ENCODE measurements around the gene MEI1. TPM values are rescaled to one million over a fixed set of nuclear protein-coding genes. Genes with fewer than 3 reads are reported as not detected.

Gene MEI1
- total RNA-seq, 1 experiment from 2014 or later: 0.20 TPM

- Histone ChIP-seq H3K4me2 (ENCODE audit: insufficient read depth, insufficient read length, low read length) (no peak overlapping the region), H3K4ac (ENCODE audit: low read depth, low read length) (no peak overlapping the region), H2BK5ac (ENCODE audit: insufficient read length, low read length) (no peak overlapping the region), H3K23me2 (ENCODE audit: insufficient read length, low read depth, low read length, poor library complexity, severe bottlenecking) (no peaks in the 10 kb centered on the region), H3T11ph (ENCODE audit: low read length) (no peak overlapping the region), H3K23ac (ENCODE audit: insufficient read length, low read depth, low read length) (no peak overlapping the region), H2BK120ac (ENCODE audit: low read depth, low read length, poor library complexity, severe bottlenecking) (no peak overlapping the region), H3K27ac (ENCODE audit: insufficient read length, low read depth, low read length) (no peak overlapping the region), H2AK5ac (ENCODE audit: insufficient read length, low read length) (no peak overlapping the region), H2BK12ac (ENCODE audit: insufficient read length, low read depth, low read length) (no peak overlapping the region), H4K91ac (ENCODE audit: insufficient read length, low read depth, low read length) (no peak overlapping the region), H3K79me1 (ENCODE audit: insufficient read depth, low read depth, low read length, poor library complexity, severe bottlenecking) (no peaks in the 10 kb centered on the region), H3K9ac (ENCODE audit: extremely low read depth, insufficient read length, low read length) (no peak overlapping the region), H3K9me3 (ENCODE audit: control insufficient read depth, low read depth, low read length) (no peaks in the 10 kb centered on the region), H4K5ac (ENCODE audit: insufficient read length, low read depth, low read length) (no peak overlapping the region), H3K56ac (ENCODE audit: insufficient read length, low read depth, low read length) (no peak overlapping the region), H2AFZ (ENCODE audit: low read length) (no peak overlapping the region), H4K20me1 (ENCODE audit: control insufficient read depth, insufficient read depth, insufficient read length) (no peaks in the 10 kb centered on the region), H4K8ac (replicated peaks; ENCODE audit: insufficient read length, low read depth, low read length) (no peak overlapping the region), H2BK20ac (ENCODE audit: low read depth, low read length, poor library complexity, severe bottlenecking) (no peak overlapping the region), H3K4me1 (ENCODE audit: insufficient read depth, low read length) (no peaks in the 10 kb centered on the region), H3K14ac (ENCODE audit: insufficient read depth, low read length) (no peak overlapping the region), H3K18ac (ENCODE audit: insufficient read length, low read depth, low read length) (no peak overlapping the region), H3K79me2 (ENCODE audit: insufficient read depth, low read length) (no peaks in the 10 kb centered on the region), H3K27me3 (ENCODE audit: insufficient read depth, low read length) (no peaks in the 10 kb centered on the region), H2BK15ac (ENCODE audit: low read depth, low read length) (no peak overlapping the region)
- DNase-seq: no peak
- no CpG with 5 or more reads among the region's 2 CpGs for WGBS (ENCODE audit: extremely low coverage, insufficient read length, low lambda C conversion rate)
- H3K9me3 Mint-ChIP-seq: no peaks in the 10 kb centered on the region
- H3K4me3 Mint-ChIP-seq: no peak overlapping the region
- H3K27ac Mint-ChIP-seq: no peak overlapping the region
- no peaks in the 10 kb centered on the region for H3K36me3 Mint-ChIP-seq (ENCODE audit: insufficient read depth in 1 of 3, low read depth in 3 of 3)
- H3K4me1 Mint-ChIP-seq: no peaks in the 10 kb centered on the region
- TF ChIP-seq CTCF (conservative IDR thresholded peaks at IDR 0.05): no peak
- H3K27me3 Mint-ChIP-seq (ENCODE audit: low read depth): peaks cover 8% of the 10 kb centered on the region
Observed at GRCh38 chr22:41787331-41787730, 88.0 kb downstream of the MEI1 start.

All from H9 (cell line).